Activated effector memory CD4-positive, alpha-beta T cell treated with anti-CD3 and anti-CD28 coated beads, Interleukin-2, amount 50 U/mL, for 16 hours (primary cell): ENCODE data around the gene SDF2L1.
"Not testable (repeated sequence)": the region's sequence is repeated elsewhere in the genome, so short reads cannot be mapped to it uniquely, and the experiment has no call there.

Source experiments
- DNase-seq: peaks from one replicate; pipeline ENCODE4 v3.0.0-alpha.2; 2020

SDF2L1 gene, protein sequence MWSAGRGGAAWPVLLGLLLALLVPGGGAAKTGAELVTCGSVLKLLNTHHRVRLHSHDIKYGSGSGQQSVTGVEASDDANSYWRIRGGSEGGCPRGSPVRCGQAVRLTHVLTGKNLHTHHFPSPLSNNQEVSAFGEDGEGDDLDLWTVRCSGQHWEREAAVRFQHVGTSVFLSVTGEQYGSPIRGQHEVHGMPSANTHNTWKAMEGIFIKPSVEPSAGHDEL

GRCh38 chr22:21641789-21642583, at the start of gene SDF2L1:
Gene SDF2L1 (plus strand): TSS chr22:21642302. CDS start chr22:21642337, 35 bp downstream.
- DNase-seq = peak; percentile 99

DNA sequence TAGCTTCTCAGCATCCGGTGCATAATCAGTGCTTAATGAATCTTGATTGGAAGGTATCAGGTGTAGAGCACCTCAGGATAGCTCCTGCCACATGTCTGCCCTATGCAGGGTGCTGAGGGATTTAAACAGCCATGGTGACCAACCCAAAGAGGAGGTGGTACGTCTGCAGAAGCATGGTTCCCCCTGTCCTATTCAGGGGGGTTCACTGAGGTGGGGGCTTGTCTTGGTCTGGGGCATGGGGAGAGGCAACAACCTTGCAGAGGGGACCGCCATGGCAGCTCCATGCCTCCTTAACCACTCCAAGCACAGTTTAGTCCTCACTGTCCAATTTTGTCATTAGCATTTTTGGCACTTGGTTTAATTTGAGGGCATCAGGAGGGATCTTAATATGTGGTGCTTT, 49.7 kb upstream of the SDF2L1 start:
- DNase-seq = no peak

DNA sequence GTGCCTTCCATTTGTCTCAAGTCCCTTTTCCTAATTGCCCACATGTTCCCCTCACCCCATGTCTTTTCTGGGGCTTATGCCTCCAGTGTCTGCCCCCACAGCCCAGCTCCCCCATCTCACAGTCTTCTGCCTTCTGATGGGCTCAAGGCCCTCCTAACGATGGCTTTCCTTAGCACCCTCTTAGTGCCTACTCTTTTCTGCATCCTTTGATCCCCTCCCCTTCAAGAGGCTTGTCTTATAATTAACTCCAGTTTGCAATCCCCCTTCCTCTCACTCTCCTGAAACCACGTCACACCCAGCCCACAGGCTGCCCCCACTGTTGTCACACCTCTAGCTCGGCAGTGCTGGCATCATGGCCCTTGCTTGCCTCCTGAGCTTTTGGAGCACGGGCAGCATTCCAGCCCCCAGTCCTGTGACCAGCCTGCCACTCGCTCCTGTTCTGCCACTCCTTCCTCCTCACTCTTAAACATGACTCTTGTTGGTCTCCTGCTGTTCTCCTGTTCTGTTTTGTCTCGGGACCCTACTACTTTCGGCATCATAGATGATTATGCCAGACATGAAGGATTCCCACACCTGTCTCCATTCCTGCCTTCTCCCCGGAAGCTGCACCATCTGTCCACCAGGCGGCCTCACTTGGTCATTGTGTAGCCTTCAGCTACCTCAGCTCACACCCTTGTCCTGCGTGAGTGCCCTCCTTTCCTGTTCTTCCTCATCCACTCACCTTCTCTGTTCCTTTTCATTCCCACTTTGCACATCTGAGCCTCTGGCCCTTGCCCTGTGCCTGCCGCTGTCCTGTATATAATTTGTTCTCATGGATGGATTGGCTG, 48.5 kb upstream of the SDF2L1 start:
- DNase-seq = no peak

- DNase-seq = no peak
Measured at GRCh38 chr22:21594865-21595452, 47.1 kb upstream of the SDF2L1 start.

- not testable (repeated sequence) for DNase-seq
Measured at GRCh38 chr22:21596356-21597135, 45.6 kb upstream of the SDF2L1 start.

GRCh38 chr22:21598302-21598701, 43.8 kb upstream of the SDF2L1 start:
- no peak for DNase-seq

- no peak for DNase-seq
Measured at GRCh38 chr22:21599053-21599893, 42.8 kb upstream of the SDF2L1 start.

DNA sequence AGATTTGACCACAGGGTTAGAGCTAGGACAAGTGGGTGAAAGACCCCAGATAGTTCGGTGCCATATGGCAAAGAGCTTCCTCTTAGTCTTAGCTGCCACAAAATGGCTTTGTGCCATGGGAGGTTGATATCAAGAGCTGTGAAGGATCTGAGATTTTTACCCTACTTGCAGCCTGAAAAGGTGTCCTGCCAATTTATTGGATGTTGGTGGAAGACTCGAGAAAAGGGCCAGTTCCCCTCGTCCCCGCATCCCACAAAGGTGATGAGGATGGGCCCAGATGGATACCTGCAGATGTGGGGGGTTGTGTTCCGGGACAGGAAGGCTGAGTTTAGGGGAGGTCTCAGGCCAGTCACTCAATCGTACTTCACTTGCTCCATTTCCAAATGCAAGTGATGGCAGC, 39.5 kb upstream of the SDF2L1 start:
- DNase-seq = no peak

DNA sequence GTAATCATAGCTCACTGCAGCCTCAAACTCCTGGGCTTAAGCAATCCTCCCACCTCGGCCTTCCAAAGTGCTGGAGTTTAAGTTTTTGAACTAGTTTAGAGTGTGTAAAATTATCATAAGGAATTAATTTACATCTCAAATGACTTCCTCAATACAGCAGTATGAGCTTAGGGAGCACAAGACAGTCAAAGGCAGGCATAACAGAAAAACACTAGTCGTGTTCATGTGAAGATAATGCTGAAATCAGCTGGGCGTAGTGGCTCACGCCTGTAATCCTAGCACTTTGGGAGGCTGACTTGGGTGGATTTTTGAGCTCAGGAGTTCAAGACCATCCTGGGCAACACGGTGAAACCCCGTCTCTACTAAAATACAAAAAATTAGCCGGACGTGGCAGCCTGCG, 38.1 kb upstream of the SDF2L1 start:
- no peak for DNase-seq

DNA sequence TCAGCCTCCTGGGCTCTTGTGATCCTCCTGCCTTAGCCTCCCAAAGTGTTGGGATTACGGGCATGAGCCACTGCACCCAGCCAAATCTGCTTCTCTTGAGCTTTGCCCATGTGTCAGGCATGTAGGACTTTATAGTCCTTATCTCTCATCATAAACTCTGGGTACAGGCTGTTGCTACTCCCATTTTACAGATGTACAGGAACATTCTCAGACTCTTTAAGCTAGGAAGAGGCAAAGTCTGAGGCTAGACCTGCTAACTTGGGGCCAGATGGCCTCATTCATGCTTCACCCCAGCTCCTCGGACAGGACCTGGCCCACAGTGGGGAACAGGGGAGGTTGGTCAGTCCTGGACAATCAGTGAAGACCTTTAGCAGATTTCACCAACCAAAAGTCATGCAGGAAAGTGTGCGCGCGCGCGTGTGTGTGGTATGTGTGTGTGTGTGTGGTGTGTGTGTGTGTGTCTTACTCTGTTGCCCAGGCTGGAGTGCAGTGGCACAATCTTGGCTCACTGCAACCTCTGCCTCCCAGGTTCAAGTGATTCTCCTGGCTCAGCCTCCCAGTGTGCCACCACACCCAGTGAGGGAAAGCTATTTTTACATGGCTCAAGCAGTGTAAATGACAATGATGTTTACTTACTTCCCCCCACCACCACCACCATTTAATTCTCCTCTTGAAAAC, 36.1 kb upstream of the SDF2L1 start:
- no peak for DNase-seq

DNA sequence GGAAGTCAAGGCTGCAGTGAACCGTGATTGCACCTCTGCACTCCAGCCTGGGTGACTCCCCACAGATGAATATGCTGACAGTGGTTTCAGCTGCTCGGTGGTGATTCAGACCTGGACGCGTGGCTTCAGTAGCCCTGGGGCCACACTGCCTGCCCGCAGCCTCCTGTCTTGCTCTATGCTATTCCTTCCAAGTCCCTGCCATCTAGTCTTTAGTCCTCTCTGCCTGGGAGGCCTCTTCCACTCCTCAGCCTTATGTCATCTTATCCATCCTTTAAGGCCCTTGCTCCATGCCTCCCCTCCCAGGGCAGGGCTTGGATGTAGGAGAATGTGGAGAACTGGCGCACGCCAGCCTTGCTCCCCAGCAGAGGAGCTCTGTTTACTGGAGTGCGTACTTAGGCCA, 35.3 kb upstream of the SDF2L1 start:
- DNase-seq = no peak

GRCh38 chr22:21609556-21610157, 32.4 kb upstream of the SDF2L1 start:
- not testable (repeated sequence) for DNase-seq

GRCh38 chr22:21611210-21611977, 30.7 kb upstream of the SDF2L1 start:
- no peak for DNase-seq

- no peak for DNase-seq
Measured at GRCh38 chr22:21612858-21613257, 29.2 kb upstream of the SDF2L1 start.

DNA sequence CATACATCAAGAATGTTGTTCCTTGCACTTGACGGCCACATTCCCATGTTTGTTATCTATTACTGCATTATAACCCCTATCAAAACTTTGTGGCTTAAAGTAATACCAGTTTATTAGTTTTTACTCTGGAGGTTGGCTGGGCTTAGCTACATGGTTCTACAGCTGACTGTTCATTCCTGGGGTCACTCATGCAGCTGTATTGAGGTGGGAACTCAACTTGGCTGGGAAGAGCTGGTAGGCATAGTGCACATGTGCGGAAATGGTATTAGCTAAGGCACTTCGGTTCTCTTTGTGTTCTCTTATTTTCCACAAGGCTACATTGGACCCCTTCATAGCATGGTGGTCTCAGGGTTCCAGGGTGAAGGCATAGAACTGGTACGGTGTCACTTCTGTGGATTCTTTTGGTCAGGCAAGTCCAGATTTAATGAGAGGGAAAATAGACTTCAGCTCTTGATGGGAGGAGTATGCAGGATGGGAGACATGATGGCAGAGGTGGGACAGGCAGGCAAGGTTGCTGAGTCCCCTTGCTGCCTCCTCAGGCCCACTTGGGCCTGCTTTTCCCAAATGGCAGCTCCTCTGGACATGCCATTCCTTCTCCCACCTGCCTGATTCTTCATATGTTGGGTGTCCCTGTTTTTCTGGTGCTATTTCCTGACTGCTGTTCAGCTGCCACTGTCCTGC, 28.4 kb upstream of the SDF2L1 start:
- no peak for DNase-seq

DNA sequence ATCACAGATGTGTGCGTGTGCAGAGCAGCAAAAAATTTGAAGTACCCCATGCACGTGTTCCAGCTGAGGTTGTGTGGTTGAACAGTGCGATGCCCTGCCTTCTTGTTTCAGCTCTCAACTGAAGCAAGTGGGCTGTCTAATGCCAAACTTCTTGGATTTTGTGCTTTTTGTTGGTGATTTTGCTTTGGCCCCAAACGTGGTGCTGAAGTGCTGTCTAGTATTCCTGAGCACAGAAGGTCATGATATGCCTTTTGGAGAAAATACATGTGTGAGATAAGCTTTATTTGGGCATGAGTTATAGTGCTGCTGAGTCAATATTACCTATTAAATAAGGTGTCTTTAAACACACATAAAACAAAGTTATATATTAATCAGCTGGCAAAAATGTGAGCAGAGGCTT, 26.4 kb upstream of the SDF2L1 start:
- no peak for DNase-seq

GRCh38 chr22:21617337-21617736, 24.8 kb upstream of the SDF2L1 start:
- not testable (repeated sequence) for DNase-seq

GRCh38 chr22:21621025-21621424, 21.1 kb upstream of the SDF2L1 start:
- no peak for DNase-seq
